AG09319 (cell line): Measurements from ENCODE around the gene GNB5.

ENCODE experiments used
- DNase-seq: peaks from one replicate; pipeline ENCODE4 v3.0.0-alpha.2; 2010; ENCODE audit warnings: low read depth; ENCODE audit errors: extremely low read depth
- TF ChIP-seq, protein P1 (sequence below): IDR thresholded peaks from 2 replicates; pipeline ENCODE4 v1.5.1; 2011; ENCODE audit warnings: low read depth, mild to moderate bottlenecking, inconsistent platforms, low read length, moderate library complexity

Gene GNB5

DNA sequence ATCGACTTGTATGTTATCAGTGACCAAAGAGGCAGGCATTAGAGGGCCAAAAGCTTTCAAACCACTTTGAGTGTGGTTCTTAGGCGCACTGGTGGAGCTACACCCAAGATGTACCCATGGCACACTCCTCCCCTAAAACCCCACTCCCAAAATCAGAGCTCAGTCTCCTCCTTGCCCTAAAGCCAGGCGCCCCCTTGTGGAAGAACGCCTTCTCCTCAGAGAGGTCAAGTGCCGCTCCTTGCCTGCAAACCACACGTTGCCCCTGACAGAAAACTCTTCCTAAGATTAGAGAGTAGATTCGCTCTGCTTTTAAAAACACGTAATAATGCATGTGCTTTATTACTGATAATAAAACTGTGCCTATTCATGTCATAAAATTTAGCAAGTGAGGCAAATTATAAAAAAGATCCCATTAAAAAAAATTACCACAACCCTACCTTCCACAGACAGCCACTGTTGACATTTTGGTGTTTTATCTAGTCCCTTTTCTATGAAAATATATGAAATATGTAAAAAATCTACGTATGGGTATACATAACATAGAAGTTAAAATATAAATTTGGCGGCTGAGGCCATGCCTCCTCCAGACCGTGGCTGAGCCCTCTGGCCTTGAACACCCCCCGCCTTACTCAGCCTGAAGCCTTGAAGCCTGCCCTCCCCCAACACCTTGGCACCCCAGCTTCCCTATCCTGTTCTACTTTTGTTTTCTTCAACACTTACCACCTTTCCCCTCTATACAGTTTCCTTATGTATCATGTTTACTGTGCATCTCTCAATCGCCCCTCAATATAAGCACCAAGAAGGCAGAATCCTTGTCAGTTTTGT, 112.1 kb downstream of the GNB5 start:
- TF ChIP-seq, protein P1, sequence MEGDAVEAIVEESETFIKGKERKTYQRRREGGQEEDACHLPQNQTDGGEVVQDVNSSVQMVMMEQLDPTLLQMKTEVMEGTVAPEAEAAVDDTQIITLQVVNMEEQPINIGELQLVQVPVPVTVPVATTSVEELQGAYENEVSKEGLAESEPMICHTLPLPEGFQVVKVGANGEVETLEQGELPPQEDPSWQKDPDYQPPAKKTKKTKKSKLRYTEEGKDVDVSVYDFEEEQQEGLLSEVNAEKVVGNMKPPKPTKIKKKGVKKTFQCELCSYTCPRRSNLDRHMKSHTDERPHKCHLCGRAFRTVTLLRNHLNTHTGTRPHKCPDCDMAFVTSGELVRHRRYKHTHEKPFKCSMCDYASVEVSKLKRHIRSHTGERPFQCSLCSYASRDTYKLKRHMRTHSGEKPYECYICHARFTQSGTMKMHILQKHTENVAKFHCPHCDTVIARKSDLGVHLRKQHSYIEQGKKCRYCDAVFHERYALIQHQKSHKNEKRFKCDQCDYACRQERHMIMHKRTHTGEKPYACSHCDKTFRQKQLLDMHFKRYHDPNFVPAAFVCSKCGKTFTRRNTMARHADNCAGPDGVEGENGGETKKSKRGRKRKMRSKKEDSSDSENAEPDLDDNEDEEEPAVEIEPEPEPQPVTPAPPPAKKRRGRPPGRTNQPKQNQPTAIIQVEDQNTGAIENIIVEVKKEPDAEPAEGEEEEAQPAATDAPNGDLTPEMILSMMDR = peak; percentile 88
- no peak for DNase-seq

DNA sequence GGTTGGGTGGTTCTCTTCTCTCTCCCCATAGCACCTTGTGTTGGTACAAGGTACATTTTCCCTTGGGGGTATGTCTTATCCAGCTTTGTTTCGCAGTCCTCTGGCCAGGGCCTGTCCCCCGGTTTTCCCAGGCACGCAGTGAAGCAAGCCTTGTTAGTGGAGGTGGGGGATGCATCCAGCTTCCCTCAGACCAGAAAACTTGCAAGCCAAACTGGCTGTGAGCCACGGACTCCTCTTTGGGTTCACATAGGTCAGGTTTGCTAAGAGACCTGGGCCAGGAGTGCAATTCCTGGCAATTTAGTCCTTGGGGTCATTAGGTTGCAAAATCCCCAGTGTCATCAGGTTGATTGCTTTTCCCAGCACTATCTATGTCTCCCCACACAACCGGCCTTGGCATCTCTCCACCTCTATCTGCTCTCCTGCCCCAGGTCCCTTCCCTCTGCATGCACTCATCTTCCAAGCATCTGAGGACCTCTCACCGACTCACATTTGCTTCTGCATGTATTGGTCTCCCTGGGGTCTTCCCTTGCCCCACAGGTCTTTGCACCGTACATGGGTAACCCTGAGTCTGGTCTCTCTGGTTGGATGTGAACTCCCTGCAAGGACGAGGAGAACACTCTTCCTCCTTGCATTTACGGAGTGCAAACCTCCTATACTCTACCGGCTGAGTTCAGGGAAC, 112.9 kb downstream of the GNB5 start:
- TF ChIP-seq, protein P1 = no peak

GRCh38 chr15:52076889-52077781, 114.1 kb downstream of the GNB5 start:
- TF ChIP-seq, protein P1 = peak; percentile 28
- DNase-seq = no peak

More for the DNA sequence above, 112.9 kb downstream of the GNB5 start:
- no peak for DNase-seq

DNA sequence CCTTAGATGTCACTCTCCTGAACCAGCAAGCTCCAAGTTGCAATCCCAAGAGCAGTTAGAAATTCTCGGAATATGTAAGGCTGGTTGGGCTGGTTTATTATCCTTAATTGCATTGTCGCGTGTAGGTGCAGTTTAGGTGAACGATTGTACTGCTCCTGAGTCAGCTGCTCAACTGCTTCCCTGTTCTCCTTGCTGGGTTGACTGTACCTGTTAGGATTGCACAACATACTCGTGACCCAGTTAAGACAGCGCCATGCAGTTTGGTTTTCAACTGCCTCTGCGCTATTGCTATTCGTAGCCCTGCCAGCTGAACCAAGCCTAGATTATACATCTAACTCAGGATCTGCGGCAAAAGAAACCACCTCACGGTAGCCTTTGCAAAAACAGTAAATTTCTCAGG, 119.6 kb downstream of the GNB5 start:
- TF ChIP-seq, protein P1 = no peak
- no peak for DNase-seq

DNA sequence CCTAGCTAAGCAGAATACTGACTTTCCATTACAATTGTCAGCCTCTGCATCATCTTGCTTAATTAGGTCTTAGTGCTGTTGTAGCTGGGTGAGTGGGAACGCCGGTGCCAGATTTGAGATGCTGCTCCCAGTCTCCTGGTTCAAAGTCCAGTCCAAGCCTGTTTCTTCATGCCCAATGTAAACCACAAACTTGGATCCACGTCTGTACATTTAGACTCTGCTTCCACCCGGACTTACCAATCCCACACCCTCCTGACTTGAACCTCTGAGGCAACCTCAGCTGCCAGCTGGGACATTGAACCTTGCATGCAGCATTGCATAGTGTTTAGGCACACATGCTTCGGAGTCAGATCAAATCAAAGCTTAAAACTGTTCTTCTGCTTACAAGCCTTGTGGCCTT, 121.6 kb downstream of the GNB5 start:
- TF ChIP-seq, protein P1 = no peak
- DNase-seq = no peak

DNA sequence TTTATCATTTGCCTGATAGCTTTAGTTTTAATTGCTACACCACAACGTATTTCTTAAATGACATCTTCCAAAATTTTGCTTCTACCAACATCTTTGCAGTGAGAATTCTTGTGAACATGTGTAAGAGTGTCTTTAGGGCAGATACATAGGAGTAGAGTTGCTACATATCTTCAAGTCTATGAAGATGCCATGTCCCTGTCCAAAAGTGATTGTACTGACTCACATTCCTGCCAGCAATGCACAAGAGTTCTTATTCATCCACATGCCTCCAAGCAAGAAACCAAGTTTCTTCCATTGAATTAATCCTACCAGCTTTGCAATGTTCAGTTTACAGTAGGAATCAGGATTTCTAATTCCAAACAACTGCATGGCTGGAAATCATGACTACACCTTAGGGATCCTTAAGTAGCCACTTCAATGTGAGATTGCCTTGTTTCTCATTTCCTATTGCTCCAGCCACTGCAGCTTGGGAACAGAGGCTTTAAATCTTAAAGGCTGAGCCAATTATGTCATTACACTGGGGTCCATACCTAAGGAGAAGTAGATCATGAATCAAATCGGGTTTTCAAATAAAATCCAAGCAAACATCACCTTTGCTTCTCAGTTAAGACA, 123.1 kb downstream of the GNB5 start:
- no peak for DNase-seq
- TF ChIP-seq, protein P1 = no peak
